HG03108 (cell line): ENCODE results near the gene BARHL2.

ENCODE experiments used
- ATAC-seq: cut with Tn5 transposase; IDR thresholded peaks from one replicate; pipeline ENCODE4 v1.9.1; 2021; ENCODE audit warnings: moderate library complexity; ENCODE audit not compliant: unreplicated experiment

BARHL2 gene

GRCh38 chr1:90716552-90717355, at the start of gene BARHL2:
TSS of gene BARHL2 (minus strand) at chr1:90717302. CDS start at chr1:90717195, 107 bp downstream.
- no peak for ATAC-seq

DNA sequence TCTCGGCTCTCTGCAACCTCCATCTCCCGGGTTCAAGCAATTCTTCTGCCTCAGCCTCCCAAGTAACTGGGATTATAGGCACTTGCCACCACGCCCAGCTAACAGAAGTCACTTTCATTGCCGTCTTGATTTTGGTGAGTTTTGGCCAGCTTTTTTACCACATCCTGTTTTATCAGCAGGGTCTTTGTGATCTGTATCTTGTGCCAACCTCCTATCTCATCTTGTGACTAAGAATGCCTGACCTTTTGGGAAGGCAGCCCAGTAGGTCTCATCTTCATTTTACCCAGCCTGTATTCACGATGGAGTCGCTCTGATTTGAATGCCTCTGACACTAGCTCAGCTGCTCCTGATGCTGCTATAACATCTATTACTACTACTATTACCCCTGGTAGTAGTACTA, 46.8 kb upstream of the BARHL2 start:
- no peak for ATAC-seq

- no peak for ATAC-seq
Observed at GRCh38 chr1:90763506-90763905, 46.4 kb upstream of the BARHL2 start.

DNA sequence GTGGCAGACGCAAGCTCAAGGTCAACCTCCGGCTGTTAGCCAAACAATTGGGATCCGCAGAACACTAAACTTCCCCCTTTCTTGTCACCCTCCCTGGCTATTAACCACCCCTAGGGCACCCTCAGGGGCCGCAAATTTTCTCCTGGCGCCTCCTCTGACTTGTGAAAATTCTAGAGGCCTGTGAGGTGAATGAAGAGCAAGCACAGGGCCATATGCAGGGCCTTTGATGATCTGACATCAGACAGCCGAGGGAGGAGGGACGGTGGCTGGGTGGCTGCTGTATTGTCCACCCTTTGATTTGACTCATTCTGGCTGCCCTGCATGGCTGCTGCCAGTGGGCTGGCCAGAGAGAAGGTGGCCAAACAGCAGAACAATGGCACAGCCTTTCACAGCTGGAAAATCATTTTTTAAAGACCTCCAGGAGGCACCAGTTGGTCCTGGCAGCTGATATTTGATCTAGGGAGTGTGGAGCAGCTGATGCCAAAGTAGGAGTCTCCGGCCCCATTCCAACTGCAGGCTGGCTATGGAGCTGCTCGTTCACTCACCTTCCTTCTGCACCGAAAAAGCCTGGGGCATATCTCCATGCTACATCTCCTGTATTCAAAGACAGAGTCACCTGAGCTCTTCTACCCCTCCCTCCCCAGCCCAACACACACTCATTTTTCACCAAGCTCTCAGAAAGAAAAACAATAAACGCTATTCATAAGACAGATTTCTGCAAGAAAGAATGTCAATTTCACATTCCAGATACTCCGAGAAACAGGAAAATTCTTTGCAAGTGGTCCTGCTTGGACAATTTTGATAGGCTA, 44.9 kb upstream of the BARHL2 start:
- no peak for ATAC-seq

DNA sequence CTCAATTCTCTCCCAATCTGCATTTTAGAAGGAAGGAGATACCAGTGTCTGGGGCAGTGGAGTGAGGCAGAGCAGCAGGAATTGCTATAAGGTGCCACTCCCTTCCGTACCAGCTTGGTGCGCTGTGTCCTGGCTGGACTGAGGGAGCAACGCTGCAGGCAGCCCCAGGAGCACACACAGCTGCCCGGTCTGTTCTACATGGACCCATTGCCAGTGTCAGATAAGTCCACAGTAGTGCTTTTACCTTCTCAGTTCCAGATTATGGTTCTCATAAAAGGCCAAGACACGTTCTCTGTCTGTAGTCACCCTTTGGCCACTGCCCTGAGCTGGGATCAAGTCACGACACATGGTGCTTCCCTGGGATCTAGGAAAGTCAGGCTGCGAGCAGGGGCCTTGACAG, 44.1 kb upstream of the BARHL2 start:
- no peak for ATAC-seq

GRCh38 chr1:90753556-90753955, 36.5 kb upstream of the BARHL2 start:
- ATAC-seq = no peak

DNA sequence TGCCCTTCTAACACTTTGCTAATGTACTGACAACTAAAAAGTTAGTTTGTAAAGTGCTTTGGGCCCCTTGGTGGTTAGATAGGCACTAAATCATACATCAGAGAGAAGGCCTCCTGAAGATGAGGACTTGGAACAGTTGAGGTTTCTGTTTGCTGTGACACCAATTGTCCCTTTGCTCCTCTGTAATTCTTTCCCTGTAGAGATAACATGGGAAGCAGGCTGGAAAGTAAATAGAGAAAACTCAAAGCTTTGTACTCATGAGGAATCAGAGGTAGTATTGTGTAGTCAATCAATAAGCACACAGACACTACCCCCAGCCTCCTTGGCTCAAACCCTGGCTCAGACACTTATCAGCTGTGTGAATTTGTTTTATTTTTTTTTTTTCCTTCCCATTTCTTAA, 31.6 kb upstream of the BARHL2 start:
- no peak for ATAC-seq

GRCh38 chr1:90746857-90747256, 29.8 kb upstream of the BARHL2 start:
- ATAC-seq = no peak

DNA sequence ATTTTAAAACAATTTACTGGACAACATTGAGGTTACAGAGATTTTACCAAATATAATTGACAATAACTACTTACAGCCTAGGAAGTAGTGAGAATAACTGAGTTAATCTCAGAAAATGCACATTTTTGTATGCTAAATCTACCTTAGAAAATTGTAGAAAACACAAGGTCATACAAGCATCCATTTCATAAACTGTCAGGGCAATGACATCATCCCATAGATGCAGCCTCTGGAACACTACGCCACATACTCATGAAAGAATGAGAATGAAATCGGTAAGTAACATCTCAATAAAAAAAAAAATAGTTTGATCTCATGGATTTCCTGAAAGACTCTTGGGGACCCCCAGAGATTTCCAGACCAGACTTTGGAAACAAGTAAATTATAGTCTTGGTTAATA, 28.9 kb upstream of the BARHL2 start:
- no peak for ATAC-seq

DNA sequence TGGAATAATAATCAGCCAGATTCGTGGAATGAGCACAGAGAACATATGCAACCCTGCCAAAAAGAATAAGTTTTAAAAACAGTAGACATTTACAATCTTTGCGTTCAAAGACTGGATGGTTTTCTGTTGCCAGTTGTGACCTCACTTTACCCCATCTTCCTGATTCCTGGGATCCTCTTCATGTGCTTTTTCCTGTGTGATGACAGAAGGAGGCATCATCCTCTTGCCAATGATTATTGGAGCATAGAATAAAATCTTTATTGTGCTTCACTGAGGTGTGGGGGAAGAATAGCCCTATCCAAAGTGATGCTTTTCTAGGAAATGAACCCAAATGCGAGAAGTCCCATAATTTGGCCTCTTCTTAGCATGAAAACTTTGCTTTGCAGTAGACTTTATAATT, 15.0 kb upstream of the BARHL2 start:
- ATAC-seq = no peak

DNA sequence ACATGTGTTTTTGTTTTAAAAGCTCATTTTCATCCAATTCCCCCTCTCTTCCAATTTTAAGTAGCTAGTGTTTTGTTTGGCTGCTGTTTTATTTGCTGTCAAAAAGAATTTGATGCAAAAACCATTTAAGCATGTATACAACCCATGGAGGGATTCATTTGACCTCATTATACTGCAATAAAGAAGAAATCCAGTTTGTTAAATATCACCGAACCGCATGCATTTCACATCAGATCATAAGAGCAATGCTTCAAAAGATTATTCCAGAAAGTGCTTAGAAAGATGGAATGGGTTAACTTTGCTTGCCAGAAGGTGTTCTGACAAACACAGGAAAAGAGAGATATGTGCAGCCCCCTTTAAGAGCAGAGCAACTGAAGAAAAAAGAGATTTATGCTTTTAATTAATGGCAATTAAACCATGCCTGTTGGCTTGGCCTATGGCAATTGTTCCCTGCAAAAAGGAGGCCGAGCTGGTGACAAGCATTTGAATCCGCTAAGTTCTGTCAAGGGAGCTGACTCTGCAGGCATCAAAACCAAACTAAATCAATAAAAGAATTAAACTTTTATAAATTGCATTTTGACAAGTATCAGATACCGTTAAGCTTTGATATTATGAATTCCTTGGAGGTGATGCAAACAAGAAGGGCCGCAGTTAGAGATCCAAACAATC, 14.4 kb upstream of the BARHL2 start:
- ATAC-seq = no peak

DNA sequence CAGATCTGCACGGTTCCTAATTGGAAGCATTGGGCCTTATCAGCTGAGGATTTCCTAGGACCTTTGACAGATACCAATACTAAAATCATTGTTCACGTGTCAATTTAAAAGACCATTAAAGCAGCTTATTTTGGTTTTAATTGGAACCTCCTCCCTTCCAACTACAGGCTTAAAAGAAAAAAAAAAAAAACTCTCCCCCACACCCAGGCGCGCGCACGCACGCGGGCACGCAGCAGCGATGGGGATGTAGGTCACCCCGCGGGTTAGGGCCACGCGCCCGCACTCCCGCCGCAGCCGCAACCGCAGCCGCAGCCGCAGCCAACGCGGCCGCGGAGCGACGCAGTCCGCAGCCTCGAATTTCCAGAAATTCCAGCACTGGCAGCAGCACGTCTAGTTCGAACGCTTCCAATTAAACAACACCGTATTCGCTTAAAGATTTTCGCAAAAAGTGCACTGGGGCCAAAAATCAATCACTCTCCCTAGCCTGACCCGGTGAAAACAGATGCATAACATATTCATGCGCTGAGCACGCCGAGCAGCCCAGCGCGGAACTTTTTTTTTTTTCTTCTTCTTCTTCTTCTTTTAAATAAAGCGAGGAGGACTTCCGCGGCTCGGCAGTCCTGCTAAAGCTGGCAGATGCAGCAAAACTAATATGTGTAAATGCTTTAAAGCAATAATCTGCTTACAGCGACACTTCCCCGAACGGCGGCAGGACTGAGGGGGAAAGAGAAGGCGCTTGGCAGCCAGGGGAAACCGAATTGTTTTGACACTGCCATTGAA, 13.3 kb upstream of the BARHL2 start:
- no peak for ATAC-seq

GRCh38 chr1:90729504-90730242, 12.6 kb upstream of the BARHL2 start:
- no peak for ATAC-seq

GRCh38 chr1:90728502-90729287, 11.6 kb upstream of the BARHL2 start:
- no peak for ATAC-seq

GRCh38 chr1:90727917-90728501, 10.9 kb upstream of the BARHL2 start:
- ATAC-seq = no peak

GRCh38 chr1:90726986-90727480, 9.9 kb upstream of the BARHL2 start:
- ATAC-seq = no peak

DNA sequence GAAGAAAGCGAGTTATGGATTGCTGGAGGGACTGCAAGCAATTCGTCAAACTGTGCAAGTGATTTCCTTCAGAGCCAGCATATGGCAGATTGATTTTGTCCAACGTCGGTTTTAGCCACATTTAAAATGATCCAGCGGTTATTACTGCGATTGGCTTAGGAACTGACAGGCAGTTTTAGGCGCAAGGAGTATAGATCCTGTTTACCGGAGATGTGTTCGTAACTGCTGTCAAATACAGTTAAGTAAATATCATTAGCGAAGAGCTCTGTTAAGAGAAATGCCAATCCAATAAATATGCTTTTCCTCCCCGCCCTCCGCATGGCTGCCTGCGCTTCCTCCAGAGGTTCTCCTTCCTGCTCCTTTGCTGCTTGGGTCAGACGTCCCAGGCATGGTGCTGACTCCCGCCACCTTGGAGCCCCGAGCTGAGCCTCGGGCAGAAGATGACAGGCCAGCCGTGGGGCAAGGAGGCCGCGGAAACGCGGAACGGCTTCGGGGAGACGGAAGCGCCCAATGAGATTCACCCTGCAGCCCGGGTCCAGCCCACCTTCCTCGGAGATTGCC, 9.4 kb upstream of the BARHL2 start:
- ATAC-seq = no peak

- no peak for ATAC-seq
Observed at GRCh38 chr1:90725657-90726424, 8.7 kb upstream of the BARHL2 start.
